HG03342 (cell line): ENCODE results near the gene LIMK2.
"Not testable (repeated sequence)": the region's sequence is repeated elsewhere in the genome, so short reads cannot be mapped to it uniquely, and the experiment has no call there.

Experiments used
- ATAC-seq: cut with Tn5 transposase; IDR thresholded peaks from one replicate; pipeline ENCODE4 v1.9.1; 2021; ENCODE audit warnings: mild to moderate bottlenecking, moderate library complexity; ENCODE audit not compliant: unreplicated experiment

The LIMK2 gene

GRCh38 chr22:31241936-31242335, 29.8 kb downstream of the LIMK2 start:
- ATAC-seq, result no peak

GRCh38 chr22:31243339-31244045, 31.4 kb downstream of the LIMK2 start:
- no peak for ATAC-seq

- no peak for ATAC-seq
Measured at GRCh38 chr22:31244046-31244942, 32.2 kb downstream of the LIMK2 start.

GRCh38 chr22:31244943-31245451, 32.9 kb downstream of the LIMK2 start:
- no peak for ATAC-seq

- ATAC-seq, result not testable (repeated sequence)
Measured at GRCh38 chr22:31245998-31246397, 33.9 kb downstream of the LIMK2 start.

- ATAC-seq, result no peak
Measured at GRCh38 chr22:31246687-31247086, 34.6 kb downstream of the LIMK2 start.

- no peak for ATAC-seq
Measured at GRCh38 chr22:31247726-31248125, 35.6 kb downstream of the LIMK2 start.

- no peak for ATAC-seq
Measured at GRCh38 chr22:31248138-31248745, 36.1 kb downstream of the LIMK2 start.

- ATAC-seq, result no peak
Measured at GRCh38 chr22:31248965-31249958, 37.2 kb downstream of the LIMK2 start.

- no peak for ATAC-seq
Measured at GRCh38 chr22:31250740-31251600, 38.9 kb downstream of the LIMK2 start.

GRCh38 chr22:31253949-31254348, 41.9 kb downstream of the LIMK2 start:
- ATAC-seq, result no peak

- no peak for ATAC-seq
Measured at GRCh38 chr22:31259798-31260473, 47.8 kb downstream of the LIMK2 start.

- no peak for ATAC-seq
Measured at GRCh38 chr22:31260474-31260856, 48.4 kb downstream of the LIMK2 start.

- ATAC-seq, result no peak
Measured at GRCh38 chr22:31262312-31263133, 50.4 kb downstream of the LIMK2 start.

- no peak for ATAC-seq
Measured at GRCh38 chr22:31263896-31264640, 52.0 kb downstream of the LIMK2 start.

GRCh38 chr22:31268281-31268680, 56.2 kb downstream of the LIMK2 start:
- ATAC-seq, result no peak

- no peak for ATAC-seq
Measured at GRCh38 chr22:31269892-31270579, 57.9 kb downstream of the LIMK2 start.
